T-helper 2 cell treated with Interferon-gamma antibody and Interleukin-4, amounts not matched to agents 5 μg/mL and 100 μg/mL, for 36 hours (primary cell): ENCODE data around the gene MRRF.

Experiments
- DNase-seq: peaks from one replicate; pipeline ENCODE4 v3.0.0; 2021; ENCODE audit warnings: low spot score
- H3K27ac Mint-ChIP-seq: one replicate; pipeline ENCODE4 v1.8.0; 2021; ENCODE audit warnings: mild to moderate bottlenecking, mixed read lengths
- H3K27me3 Mint-ChIP-seq: one replicate; pipeline ENCODE4 v1.8.0; 2021; ENCODE audit warnings: low read depth, mixed read lengths
- H3K36me3 Mint-ChIP-seq: one replicate; pipeline ENCODE4 v1.8.0; 2021; ENCODE audit warnings: low read depth, mixed read lengths
- H3K4me1 Mint-ChIP-seq: one replicate; pipeline ENCODE4 v1.8.0; 2021; ENCODE audit warnings: low read depth, mixed read lengths
- H3K4me3 Mint-ChIP-seq: one replicate; pipeline ENCODE4 v1.8.0; 2022; ENCODE audit warnings: mild to moderate bottlenecking, moderate library complexity, mixed read lengths
- H3K9me3 Mint-ChIP-seq: one replicate; pipeline ENCODE4 v1.8.0; 2021; ENCODE audit warnings: mixed read lengths

The MRRF gene

DNA sequence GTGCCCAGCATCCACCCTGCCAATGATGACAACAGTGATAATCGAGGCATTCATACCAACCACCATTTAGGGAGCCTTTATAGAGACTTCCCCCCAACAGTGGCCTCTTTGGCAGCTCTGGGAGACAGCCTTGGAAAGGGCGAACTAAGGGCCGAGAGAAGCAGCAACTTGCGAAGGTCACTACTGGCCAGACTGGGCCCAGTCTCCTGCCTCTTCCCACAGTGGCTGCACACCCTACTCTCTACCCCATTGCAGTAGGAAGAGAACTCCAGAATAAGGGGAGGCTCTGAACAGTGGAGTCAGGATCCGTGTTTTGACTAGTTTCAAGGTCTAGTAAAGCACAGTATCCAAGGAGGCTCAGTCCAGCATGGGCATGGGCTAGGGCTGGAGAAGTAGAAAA is 41.2 kb upstream of the MRRF start:
- Mint-ChIP-seq H3K27ac (no peak overlapping the region), H3K27me3 (peaks cover 75% of the 10 kb centered on the region), H3K4me1 (peaks cover 21% of the 10 kb centered on the region), H3K4me3 (no peak overlapping the region), H3K9me3 (no peaks in the 10 kb centered on the region), H3K36me3 (no peaks in the 10 kb centered on the region)
- no peak for DNase-seq

DNA sequence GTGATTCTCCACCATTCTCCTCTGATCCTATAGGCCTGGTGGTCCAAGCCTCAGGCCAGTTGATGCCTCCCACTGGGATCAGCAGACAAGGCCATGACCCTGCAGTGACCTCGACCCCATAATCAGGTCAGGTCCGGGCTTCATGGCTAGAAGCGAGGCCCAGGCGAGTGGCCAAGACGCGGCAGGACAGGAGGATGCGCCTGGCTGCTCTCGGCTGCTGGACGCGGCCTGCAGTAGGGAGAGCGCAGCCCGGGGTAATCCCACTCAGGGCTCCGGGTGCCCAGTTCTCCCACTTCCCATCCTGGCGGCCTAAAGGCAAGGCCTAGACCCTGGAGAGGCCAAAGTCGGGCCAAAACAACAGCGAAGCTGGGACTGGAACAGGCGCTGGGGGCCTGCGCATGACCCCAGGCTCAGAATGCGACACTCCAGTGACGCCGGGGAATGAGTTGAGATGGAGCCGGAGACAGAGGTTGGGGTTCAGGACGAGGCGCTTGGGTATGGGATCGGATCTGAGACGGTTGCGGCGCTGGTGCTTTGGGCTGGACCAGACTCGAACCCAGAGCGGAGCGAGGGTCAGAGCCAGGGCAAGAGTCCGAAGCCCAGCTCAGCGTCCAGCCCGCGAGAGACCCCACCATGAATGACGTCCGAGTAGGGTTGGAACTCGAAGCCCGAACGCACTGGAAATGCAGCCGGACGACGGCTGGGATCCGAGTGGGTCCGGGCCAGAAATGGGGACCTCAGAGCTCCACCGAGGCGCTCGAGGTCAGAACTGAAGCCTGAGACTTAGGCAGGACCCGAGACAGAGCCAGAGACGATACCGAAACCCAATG is 39.2 kb upstream of the MRRF start:
- Mint-ChIP-seq H3K4me3 (no peak overlapping the region), H3K27ac (no peak overlapping the region), H3K4me1 (peaks cover 5% of the 10 kb centered on the region), H3K9me3 (no peaks in the 10 kb centered on the region), H3K27me3 (peaks cover 55% of the 10 kb centered on the region), H3K36me3 (no peaks in the 10 kb centered on the region)
- DNase-seq = no peak

DNA sequence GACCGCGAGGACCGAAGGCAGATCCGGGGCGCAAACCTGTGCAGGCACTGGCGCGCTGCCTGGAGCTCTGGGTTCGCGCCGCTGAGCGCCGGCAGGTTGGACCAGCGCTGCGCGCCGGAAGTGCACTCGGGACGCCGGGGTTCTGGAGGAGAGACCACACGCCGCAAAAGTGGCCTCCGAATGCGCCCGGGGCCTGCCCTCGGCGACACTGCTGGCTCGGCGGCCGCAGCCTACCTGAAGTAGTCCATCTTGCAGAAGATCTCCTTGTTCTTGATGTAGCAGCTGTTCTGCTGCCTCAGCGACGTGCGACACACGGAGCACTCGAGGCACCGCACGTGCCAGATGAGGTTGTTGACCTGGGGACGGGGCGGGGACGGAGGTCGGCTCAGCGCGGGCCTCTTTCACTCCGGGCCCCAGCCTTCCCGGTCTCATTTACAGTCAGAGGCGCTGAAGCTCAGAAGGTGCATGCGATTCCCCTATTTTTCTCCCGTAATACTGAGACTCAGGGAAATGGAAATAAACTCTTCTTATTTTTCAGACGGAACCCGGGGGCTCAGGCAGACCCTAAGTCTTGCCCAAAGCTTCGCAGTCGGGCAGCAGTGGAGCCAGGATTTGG is 38.4 kb upstream of the MRRF start:
- DNase-seq = no peak
- no peak overlapping the region for H3K27ac Mint-ChIP-seq
- H3K4me1 Mint-ChIP-seq = peaks cover 5% of the 10 kb centered on the region
- H3K27me3 Mint-ChIP-seq = peaks cover 49% of the 10 kb centered on the region
- no peak overlapping the region for H3K4me3 Mint-ChIP-seq
- no peaks in the 10 kb centered on the region for H3K9me3 Mint-ChIP-seq
- H3K36me3 Mint-ChIP-seq = no peaks in the 10 kb centered on the region

DNA sequence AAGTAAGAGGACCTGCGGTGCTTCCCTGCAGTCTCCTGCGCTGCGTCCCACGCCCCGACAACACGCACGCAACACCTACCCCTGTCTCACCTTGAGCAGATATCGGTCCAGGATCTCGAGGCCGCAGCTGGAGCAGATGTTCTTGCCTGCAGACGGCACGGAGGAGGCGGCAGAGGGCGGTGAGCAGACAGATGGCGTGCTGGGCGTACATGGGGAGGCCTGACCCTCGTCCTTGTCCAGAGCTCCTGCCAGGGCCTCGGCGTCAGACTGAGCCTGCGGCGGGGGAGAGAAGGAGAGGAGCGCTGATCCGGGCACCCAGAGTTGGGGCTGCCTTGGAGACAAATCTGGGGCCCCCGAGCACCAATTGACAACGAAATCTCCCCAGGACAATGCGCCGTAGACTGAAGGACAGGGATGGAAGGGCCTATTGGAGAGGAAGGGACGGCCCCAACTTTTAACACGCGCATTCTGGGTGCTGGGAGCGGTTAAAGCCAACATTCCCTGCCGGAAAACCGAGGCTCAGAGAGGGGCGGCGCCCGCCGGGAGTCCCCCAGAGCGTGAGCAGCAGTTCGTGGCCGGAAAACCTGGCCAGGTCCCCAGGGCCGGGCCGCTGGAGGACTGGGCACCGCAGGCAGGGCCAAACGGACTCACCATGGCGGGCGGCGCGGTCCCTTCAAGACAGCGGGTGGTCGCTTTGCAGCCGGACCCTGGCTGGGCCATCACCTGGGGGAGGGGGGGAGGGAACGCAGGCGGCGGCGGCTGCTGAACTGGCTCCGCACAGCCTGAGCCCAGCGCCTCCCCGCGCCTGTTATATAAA is 37.7 kb upstream of the MRRF start:
- Mint-ChIP-seq H3K4me3 (no peak overlapping the region), H3K9me3 (no peaks in the 10 kb centered on the region), H3K4me1 (peaks cover 5% of the 10 kb centered on the region), H3K36me3 (no peaks in the 10 kb centered on the region), H3K27ac (no peak overlapping the region), H3K27me3 (peaks cover 46% of the 10 kb centered on the region)
- DNase-seq = no peak

DNA sequence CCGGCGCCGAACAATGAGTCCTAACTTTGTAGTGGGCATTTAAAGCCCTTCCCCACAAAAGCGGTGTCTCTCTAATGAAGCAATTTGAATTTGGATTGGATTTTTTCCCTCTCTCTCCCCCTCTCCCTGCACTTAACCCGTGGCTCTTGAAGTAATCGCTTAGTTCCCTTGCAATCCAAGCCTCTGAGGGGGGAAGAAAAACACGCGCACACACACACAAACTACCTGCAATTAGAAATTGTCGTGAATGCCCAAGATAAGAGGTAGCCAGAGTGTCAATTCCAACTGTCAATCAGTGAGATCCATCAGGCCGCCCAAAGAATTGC is 37.1 kb upstream of the MRRF start:
- H3K27me3 Mint-ChIP-seq = peaks cover 41% of the 10 kb centered on the region
- H3K36me3 Mint-ChIP-seq = no peaks in the 10 kb centered on the region
- H3K27ac Mint-ChIP-seq = no peak overlapping the region
- H3K9me3 Mint-ChIP-seq = no peaks in the 10 kb centered on the region
- DNase-seq = no peak
- H3K4me1 Mint-ChIP-seq = peaks cover 5% of the 10 kb centered on the region
- no peak overlapping the region for H3K4me3 Mint-ChIP-seq

DNA sequence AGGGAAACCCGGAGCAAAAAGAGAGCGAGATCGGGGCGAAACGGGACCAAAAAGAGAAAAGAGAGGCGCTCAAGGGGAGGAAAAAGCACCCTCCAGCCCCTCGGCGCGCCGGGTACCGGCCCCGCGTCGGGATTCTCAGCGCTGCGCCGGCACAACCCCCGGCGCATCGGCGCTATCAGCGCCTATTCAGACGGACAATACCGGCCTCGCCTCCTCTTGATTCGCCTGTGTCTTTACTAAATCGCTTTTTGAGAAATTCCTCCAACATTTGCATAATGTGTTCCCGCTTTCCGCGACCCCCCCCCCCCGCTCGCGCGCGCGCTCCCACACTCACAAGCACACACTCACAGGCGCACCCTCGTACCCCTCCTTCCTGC is 36.5 kb upstream of the MRRF start:
- DNase-seq = no peak
- Mint-ChIP-seq H3K4me1 (peaks cover 2% of the 10 kb centered on the region), H3K36me3 (no peaks in the 10 kb centered on the region), H3K27ac (no peak overlapping the region), H3K27me3 (peaks cover 38% of the 10 kb centered on the region), H3K4me3 (no peak overlapping the region), H3K9me3 (no peaks in the 10 kb centered on the region)

DNA sequence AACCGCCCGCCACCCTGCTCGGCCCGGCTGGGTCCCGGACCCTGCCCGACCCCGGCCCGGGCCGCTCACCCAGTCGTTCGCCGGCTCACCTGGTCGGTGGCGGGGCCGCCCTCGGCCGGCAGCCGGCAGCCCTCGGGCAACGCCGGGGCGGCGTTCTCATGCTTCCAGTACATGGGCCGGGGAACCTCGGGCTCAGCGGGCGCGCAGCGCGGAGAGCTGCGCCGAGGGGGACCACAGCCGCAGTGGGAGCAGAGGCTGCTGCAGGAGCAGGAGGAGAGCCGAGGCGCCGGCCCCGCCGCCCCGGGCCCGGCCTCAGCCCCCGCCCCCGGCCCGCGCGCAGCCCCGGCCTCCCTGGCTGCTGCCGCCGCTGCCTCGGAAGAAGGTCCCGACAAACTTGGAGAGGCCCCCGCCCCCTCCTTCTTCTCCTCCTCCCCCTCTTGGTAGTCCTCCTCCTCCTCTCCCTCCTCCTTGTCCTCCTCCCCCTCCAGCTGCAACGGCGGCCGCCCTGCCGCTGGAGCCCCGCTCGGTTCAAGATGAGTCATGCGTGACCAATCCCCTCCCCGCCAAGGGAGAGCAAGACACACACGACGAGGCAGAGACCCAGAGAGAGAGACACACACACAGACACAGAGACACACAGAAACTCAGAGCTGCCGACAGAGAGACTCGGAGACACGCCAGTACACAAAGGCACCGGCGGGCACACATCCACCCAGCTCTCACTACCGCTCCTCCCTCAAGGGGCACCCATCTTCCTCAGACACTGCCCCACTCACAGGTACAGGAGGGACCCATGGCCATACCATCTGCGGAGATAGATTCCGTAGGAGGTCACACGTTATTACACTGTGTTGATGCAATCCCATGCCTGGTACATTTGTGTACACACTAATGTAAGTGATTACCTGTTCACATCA is 35.9 kb upstream of the MRRF start, which contains the start of gene LHX6:
Gene LHX6, minus strand, starts transcription at position 390 of the 917 bp plus-strand sequence. Its CDS starts 217 bp downstream, at position 173.
- Mint-ChIP-seq H3K4me1 (no peaks in the 10 kb centered on the region), H3K27ac (no peak within 1 kb of the TSS), H3K36me3 (no peaks in the 10 kb centered on the region), H3K4me3 (no peak within 1 kb of the TSS), H3K27me3 (peaks cover 33% of the 10 kb centered on the region), H3K9me3 (no peaks in the 10 kb centered on the region)
- no peak for DNase-seq

DNA sequence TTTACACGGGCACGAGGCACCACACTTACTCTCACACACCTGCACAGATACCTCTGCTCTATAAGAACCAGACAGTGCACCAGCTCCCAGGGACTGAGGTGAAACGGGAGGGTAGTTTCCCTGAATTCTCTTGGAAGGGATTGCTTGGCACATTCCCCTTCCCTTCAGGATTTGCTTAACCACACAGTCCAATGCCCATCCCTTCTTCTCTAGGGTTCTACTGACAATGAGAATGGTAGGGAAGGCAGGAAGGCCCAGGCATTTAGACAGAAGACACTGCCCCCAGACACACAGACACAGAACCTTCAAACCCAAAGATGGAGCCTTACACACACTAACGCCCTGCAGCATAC is 35.2 kb upstream of the MRRF start:
- Mint-ChIP-seq H3K27ac (no peak overlapping the region), H3K4me1 (no peaks in the 10 kb centered on the region), H3K36me3 (no peaks in the 10 kb centered on the region), H3K4me3 (no peak overlapping the region), H3K9me3 (no peaks in the 10 kb centered on the region), H3K27me3 (peaks cover 30% of the 10 kb centered on the region)
- DNase-seq = no peak

DNA sequence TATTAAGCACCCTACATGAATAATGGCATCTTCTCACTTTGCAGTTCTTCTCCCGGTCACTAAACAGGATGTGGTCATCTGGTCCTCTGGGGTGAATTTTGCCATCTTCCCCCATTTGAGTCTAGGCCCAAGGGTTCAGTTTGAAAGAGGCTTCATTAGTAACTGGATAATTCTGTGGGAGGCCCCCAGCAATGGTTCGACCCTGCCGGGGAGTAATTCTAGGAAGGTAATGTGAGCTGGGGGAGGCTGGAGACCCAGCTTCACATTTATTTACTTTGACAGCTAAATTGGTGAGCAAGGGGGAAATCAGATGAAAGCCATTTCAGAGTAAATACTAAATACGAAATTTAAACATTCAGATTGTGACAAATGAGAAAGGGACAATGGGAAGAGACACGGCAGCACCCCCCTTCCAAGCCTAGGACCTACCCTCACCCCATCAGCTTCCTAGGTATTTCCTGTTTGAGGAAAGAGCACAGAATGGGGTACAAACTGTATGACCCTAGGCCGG is 31.8 kb upstream of the MRRF start:
- Mint-ChIP-seq H3K4me3 (no peak overlapping the region), H3K9me3 (no peaks in the 10 kb centered on the region), H3K4me1 (no peaks in the 10 kb centered on the region), H3K36me3 (no peaks in the 10 kb centered on the region), H3K27me3 (peaks cover 10% of the 10 kb centered on the region), H3K27ac (no peak overlapping the region)
- DNase-seq = no peak

DNA sequence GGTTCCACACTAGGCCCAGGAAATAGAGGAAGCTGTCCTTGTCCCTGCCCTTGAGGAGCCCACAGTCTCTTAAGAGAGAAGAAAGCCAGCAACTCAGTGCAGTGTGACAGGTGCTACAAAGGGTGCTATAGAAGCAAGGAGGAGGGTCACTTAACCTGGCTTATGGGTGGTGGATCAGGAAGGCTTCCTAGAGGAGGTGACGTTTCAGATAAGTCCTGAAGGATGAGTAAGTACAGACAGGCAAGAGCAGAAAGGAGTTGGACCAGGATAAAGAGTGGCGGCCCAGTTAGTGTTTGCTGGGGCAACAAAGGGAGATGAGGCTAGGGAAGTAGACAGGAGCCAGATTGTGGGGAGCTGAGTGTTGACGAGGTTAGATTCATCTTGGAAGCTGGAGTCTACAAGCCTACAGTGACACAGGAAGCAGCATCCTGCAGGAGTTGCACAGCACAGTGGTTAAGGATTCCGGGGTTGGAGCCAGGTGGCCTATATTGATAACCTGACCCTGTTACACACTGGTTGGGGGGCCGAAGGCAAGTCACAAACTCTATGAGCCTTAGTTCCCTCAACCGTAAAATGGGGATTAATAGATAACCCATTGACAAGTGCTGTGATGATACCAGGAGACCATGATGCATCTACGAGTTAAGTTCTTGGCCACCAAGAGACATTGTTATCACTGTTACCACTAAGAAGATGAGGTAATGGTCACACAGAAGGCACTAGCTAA is 30.5 kb upstream of the MRRF start:
- Mint-ChIP-seq H3K4me1 (no peaks in the 10 kb centered on the region), H3K4me3 (no peak overlapping the region), H3K9me3 (no peaks in the 10 kb centered on the region), H3K36me3 (peaks cover 2% of the 10 kb centered on the region), H3K27me3 (peaks cover 8% of the 10 kb centered on the region), H3K27ac (no peak overlapping the region)
- DNase-seq = no peak

DNA sequence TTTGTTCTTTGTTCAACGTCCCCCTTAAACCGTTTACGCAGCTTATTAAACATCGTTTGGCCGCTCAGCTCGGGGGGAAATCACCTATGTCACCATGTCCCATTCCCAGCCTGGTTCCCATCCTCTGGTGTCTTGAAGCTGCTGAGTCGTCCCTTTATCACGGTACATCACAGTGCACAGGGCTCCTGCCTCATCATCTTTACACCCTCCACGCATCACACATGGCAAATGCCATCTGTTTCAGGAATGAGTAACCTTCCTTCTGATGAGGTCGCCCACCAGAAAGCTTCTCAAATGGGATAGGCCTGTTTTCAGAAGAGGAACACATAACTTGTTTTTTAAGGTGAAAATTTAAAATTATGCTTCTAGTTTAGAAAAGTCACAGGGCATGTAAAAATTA is 28.0 kb upstream of the MRRF start:
- Mint-ChIP-seq H3K9me3 (no peaks in the 10 kb centered on the region), H3K27me3 (peaks cover 6% of the 10 kb centered on the region), H3K27ac (no peak overlapping the region), H3K36me3 (peaks cover 10% of the 10 kb centered on the region), H3K4me1 (no peaks in the 10 kb centered on the region), H3K4me3 (no peak overlapping the region)
- DNase-seq = no peak

DNA sequence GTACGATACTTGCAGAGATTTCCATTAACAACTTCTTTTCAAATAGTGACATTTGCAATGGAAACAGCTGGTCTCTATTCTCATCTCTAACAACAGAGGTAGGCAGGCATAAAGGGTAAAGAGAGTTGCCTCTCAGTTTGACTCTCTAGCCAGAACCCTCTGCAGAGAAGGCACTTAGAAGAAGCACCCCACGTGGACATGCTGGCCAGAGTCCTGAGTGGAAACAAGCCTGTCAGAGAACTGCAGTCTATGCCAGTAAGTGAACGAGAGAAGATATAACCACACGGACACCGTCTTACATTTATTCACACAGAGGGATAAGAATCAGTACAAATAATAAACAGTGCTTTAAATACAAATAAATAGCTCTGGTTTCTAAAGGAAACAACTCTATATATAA is 25.0 kb upstream of the MRRF start:
- Mint-ChIP-seq H3K36me3 (peaks cover 30% of the 10 kb centered on the region), H3K9me3 (no peaks in the 10 kb centered on the region), H3K27ac (no peak overlapping the region), H3K27me3 (no peaks in the 10 kb centered on the region), H3K4me1 (no peaks in the 10 kb centered on the region), H3K4me3 (no peak overlapping the region)
- DNase-seq = no peak

DNA sequence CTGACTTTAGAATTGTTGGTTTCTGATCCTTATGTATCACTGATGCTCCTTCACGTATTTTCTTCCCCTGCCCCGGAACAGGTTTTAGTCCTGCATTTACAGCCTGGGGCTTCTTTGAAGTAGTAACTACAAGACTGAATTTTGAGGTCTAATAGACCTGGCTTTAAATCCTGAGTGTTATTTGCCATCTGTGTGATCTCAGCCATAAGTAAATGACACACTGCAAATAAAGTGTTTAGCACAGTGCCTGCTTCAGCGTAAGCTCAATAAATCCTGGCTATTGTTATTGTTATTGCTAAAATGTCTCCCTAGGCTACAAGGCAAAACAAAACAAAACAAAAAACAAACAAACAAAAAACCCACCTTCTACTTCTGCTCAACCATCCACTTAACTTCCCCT is 20.3 kb upstream of the MRRF start:
- H3K4me1 Mint-ChIP-seq = no peaks in the 10 kb centered on the region
- H3K9me3 Mint-ChIP-seq = no peaks in the 10 kb centered on the region
- no peak overlapping the region for H3K4me3 Mint-ChIP-seq
- peaks cover 48% of the 10 kb centered on the region for H3K36me3 Mint-ChIP-seq
- no peak overlapping the region for H3K27ac Mint-ChIP-seq
- H3K27me3 Mint-ChIP-seq = no peaks in the 10 kb centered on the region
- no peak for DNase-seq
